ENCODE results near the gene R3HCC1L. TPM values are rescaled to one million over a fixed set of nuclear protein-coding genes. Genes with fewer than 3 reads are reported as not detected.

Gene R3HCC1L
- total and polyA plus RNA-seq, 2 of the 4 experiments (the other 2 are of a cell fraction) = 8.3 to 14.7 TPM

- H2BK15ac ChIP-seq (ENCODE audit: low read depth, low read length) = no peak overlapping the region
- H3K27ac ChIP-seq (ENCODE audit: insufficient read depth, low read length) = no peak overlapping the region
- no peak overlapping the region for H3K4ac ChIP-seq (ENCODE audit: low read depth, low read length)
- H3K4me1 ChIP-seq (ENCODE audit: control insufficient read depth, insufficient read depth, low read length) = no peaks in the 10 kb centered on the region
- no TSS peak for BruUV-seq (replicated peaks)
- H3K27me3 ChIP-seq (ENCODE audit: control insufficient read depth, insufficient read depth, low read length) = no peaks in the 10 kb centered on the region
- no peak overlapping the region for H4K8ac ChIP-seq (ENCODE audit: low read depth in 2 of 2, low read length in 2 of 2)
- H3K9me3 ChIP-seq (ENCODE audit: control insufficient read depth, insufficient read depth, low read length) = no peaks in the 10 kb centered on the region
- H4K20me1 ChIP-seq (ENCODE audit: insufficient read depth, low read length) = 0 out of 2 replicates have a peak, but pooled peaks cover 2% of the 10 kb centered on the region
- H2AFZ ChIP-seq (replicated peaks; ENCODE audit: low read length, poor library complexity) = no peak overlapping the region
- dilution Hi-C loops (cut with HindIII; ENCODE audit: low sequenced_read_pairs, unreplicated experiment) = no loop called here
- no peak overlapping the region for H3K56ac ChIP-seq (ENCODE audit: extremely low read depth, insufficient read depth, low read length)
- H3K23ac ChIP-seq (ENCODE audit: low read depth, low read length) = no peak overlapping the region
- POLR2A ChIA-PET (ENCODE audit: unreplicated experiment) = no interaction called here
- no peak overlapping the region for H3K4me2 ChIP-seq (ENCODE audit: low read depth, low read length)
- H3K36me3 ChIP-seq (ENCODE audit: control insufficient read depth, insufficient read depth, low read length) = no peaks in the 10 kb centered on the region
- H2BK120ac ChIP-seq (ENCODE audit: low read depth, low read length) = no peak overlapping the region
- no peaks in the 10 kb centered on the region for H3K9me1 ChIP-seq (ENCODE audit: insufficient read depth, low read length)
- no peak overlapping the region for H4K91ac ChIP-seq (ENCODE audit: insufficient read depth, low read depth, low read length)
- no peak overlapping the region for H3K14ac ChIP-seq (replicated peaks; ENCODE audit: low read depth, low read length)
- H2BK5ac ChIP-seq (ENCODE audit: low read depth, low read length, poor library complexity, severe bottlenecking) = no peak overlapping the region
- no peak for DNase-seq
- no peak overlapping the region for H4K5ac ChIP-seq (ENCODE audit: low read depth, low read length)
- H3K79me1 ChIP-seq (ENCODE audit: low read depth in 1 of 2, low read length in 2 of 2) = peaks cover 11% of the 10 kb centered on the region in 2 experiments
- H2AK5ac ChIP-seq (ENCODE audit: low read depth, low read length) = no peak overlapping the region
- no peak for ATAC-seq (ENCODE audit: low read depth)
- H2BK20ac ChIP-seq (ENCODE audit: low read depth, low read length) = no peak overlapping the region
- TF ChIP-seq RAD21 (IDR thresholded peaks at IDR 0.05; ENCODE audit: low read length) (no peak), SMC3 (IDR thresholded peaks at IDR 0.05; ENCODE audit: low read depth, low read length) (no peak), MAZ (IDR thresholded peaks at IDR 0.05; ENCODE audit: borderline replicate concordance, low read depth, low read length) (no peak), MAFK (IDR thresholded peaks at IDR 0.05; ENCODE audit: low read depth, low read length) (no peak), RFX5 (IDR thresholded peaks at IDR 0.05; ENCODE audit: low read depth, low read length) (no peak), RCOR1 (IDR thresholded peaks at IDR 0.05; ENCODE audit: insufficient replicate concordance, low read length) (no peak)
- in situ Hi-C loops (cut with MboI; ENCODE audit: low sequenced_read_pairs) = no loop called here
- CTCF ChIA-PET = interaction anchor here (1.0 kb wide), 1 partner anchor 13 kb away, joined by 3 read pairs; no protein-coding TSS in a partner anchor
- WGBS, 2 experiments (ENCODE audit: extremely low coverage in 2 of 2, insufficient read length in 1 of 2) = 100% methylated on average over 3 of the region's 6 CpGs; no CpG with 5 or more reads in 1 of the 2 experiments
- intact Hi-C loops (cut with micrococcal nuclease) = no loop called here
- H3K9ac ChIP-seq (ENCODE audit: low read depth, low read length) = no peak overlapping the region
- H3K18ac ChIP-seq (ENCODE audit: low read depth, low read length) = no peak overlapping the region
- H3K4me3 ChIP-seq (ENCODE audit: insufficient read depth, low read depth, low read length) = no peak overlapping the region
- no peak overlapping the region for H2AK9ac ChIP-seq (replicated peaks; ENCODE audit: low read depth, low read length, poor library complexity)
Measured at GRCh38 chr10:98196985-98197384, 62.5 kb downstream of the R3HCC1L start.
